ENCODE results near the gene SORD.
"Not testable (repeated sequence)": the region's sequence is repeated elsewhere in the genome, so short reads cannot be mapped to it uniquely, and the experiment has no call there.

DNA sequence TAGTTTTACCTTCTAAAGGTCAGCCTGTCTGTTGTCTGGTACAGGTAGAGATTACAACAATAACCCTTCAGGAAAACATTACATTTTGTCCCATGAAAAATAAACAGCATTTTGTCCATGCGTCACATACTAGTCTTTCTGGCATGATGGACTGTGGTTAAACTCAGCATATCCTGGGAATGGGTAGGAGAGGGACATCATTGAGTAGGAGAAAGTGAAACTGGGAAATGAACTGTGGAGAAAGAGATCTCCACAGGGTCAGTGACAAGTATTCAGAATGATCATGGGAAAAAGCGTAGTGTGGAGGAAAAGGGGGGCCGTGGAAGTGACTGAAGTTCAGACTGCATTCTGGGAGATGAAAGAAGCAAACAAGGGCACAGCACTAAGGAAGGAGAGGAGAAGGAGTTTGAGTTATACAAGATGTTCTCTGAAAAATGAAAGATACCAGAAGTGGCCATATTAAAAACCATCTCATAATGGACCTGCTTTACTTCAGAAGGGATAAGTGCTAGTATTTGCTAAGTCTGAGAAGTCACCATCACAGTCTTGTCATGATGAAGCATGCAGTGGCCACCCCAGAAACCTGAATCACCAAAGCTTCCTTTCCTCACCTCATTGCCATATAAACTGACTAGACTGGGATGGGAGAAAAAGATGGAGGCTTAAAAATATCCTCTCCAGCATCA, 34.7 kb upstream of the SORD start:
- TF ChIP-seq ZFX (IDR thresholded peaks at IDR 0.05); EGR1 (IDR thresholded peaks at IDR 0.05; ENCODE audit: low read depth); POLR2A (IDR thresholded peaks at IDR 0.05; ENCODE audit: borderline replicate concordance, extremely low read depth, insufficient read depth, insufficient read length); ZNF274 (IDR thresholded peaks at IDR 0.05; ENCODE audit: low read depth, low read length); EZH2 (IDR thresholded peaks at IDR 0.05); EZH2phosphoT487 (IDR thresholded peaks at IDR 0.05; ENCODE audit: borderline replicate concordance); RAD21 (IDR thresholded peaks at IDR 0.05; ENCODE audit: low read depth); SIN3A (IDR thresholded peaks at IDR 0.05; ENCODE audit: low read depth); TCF7L2 (IDR thresholded peaks at IDR 0.05; ENCODE audit: borderline replicate concordance, extremely low read depth, insufficient read depth, insufficient read length): not testable (repeated sequence)
- TF ChIP-seq, protein P1, sequence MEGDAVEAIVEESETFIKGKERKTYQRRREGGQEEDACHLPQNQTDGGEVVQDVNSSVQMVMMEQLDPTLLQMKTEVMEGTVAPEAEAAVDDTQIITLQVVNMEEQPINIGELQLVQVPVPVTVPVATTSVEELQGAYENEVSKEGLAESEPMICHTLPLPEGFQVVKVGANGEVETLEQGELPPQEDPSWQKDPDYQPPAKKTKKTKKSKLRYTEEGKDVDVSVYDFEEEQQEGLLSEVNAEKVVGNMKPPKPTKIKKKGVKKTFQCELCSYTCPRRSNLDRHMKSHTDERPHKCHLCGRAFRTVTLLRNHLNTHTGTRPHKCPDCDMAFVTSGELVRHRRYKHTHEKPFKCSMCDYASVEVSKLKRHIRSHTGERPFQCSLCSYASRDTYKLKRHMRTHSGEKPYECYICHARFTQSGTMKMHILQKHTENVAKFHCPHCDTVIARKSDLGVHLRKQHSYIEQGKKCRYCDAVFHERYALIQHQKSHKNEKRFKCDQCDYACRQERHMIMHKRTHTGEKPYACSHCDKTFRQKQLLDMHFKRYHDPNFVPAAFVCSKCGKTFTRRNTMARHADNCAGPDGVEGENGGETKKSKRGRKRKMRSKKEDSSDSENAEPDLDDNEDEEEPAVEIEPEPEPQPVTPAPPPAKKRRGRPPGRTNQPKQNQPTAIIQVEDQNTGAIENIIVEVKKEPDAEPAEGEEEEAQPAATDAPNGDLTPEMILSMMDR (IDR thresholded peaks at IDR 0.05 in 2 of 3, conservative IDR thresholded peaks at IDR 0.05 in 1 of 3; ENCODE audit: borderline replicate concordance in 1 of 3, insufficient read depth in 1 of 3, low read depth in 2 of 3, low read length in 2 of 3) = not testable (repeated sequence)

All from HCT116 (cell line).